Measurements from ENCODE around the gene RPAP3.

Gene RPAP3

DNA sequence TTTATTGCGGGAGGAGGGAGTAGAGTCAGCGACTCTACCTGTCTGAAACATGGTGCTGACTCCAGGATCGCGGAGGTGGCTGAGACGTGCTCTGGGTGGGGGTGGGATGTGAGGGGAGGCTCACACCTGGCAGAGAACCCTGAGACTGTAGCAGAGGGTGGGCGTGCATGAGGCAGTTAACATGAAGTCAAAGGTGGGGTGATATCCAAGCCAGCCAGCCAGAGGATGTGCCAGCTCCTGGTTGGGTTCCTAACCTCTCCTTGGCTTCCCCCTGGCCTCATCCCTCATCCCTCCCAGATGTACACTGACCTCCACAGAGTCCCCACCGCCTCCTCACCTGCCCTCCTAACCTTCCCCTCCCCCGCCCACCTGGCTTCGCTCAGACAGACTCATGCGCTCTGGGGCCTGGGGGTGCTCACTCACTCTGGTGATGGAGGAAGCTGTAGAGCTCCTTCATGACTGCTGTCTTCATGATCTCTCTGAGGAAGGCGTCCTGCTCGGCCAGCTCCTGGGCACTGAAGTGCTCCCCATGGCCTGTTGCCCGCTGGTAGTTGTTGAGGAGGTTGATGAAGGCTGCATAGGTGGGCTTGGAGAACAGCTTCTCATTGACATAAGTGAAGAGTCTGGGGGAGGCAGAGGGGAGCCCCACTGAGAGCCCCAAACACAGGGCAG, 10.2 kb upstream of the RPAP3 start:
- no peak for DNase-seq (ENCODE audit: extremely low read depth, insufficient read length)
- TF ChIP-seq, protein P1, sequence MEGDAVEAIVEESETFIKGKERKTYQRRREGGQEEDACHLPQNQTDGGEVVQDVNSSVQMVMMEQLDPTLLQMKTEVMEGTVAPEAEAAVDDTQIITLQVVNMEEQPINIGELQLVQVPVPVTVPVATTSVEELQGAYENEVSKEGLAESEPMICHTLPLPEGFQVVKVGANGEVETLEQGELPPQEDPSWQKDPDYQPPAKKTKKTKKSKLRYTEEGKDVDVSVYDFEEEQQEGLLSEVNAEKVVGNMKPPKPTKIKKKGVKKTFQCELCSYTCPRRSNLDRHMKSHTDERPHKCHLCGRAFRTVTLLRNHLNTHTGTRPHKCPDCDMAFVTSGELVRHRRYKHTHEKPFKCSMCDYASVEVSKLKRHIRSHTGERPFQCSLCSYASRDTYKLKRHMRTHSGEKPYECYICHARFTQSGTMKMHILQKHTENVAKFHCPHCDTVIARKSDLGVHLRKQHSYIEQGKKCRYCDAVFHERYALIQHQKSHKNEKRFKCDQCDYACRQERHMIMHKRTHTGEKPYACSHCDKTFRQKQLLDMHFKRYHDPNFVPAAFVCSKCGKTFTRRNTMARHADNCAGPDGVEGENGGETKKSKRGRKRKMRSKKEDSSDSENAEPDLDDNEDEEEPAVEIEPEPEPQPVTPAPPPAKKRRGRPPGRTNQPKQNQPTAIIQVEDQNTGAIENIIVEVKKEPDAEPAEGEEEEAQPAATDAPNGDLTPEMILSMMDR (IDR thresholded peaks at IDR 0.05; ENCODE audit: insufficient read depth, low read length, poor library complexity, severe bottlenecking), result no peak

DNA sequence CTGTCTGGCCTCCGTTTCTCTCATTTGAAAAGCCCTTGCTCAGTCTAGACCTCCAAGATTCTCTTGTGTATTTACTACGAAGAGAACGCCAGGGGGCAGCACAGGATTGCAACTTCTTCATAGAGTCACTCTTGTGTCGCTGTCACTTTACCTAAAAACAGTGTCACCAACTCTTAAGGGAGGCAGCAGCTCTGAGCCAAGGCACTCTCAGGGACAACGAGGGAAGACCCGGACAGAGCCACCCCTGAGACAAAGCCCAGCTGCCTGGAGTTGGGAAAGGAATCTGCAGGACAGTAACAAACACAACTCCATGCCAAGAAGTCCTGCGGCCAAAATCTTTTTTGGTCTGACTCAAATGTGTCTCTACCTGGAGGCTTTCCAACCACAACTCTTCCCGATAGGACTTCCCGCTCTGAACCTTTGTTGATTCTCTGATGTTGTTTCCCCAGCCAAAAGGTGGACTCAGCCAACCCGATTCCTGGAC, 9.6 kb upstream of the RPAP3 start:
- Histone ChIP-seq H3K4me3 (replicated peaks; ENCODE audit: low read depth, low read length) (no peak overlapping the region), H3K36me3 (ENCODE audit: control insufficient read depth, insufficient read depth, low read length) (no peaks in the 10 kb centered on the region), H3K27me3 (replicated peaks; ENCODE audit: control insufficient read depth, insufficient read depth, low read length) (no peaks in the 10 kb centered on the region)
- TF ChIP-seq, protein P1 (IDR thresholded peaks at IDR 0.05; ENCODE audit: insufficient read depth, low read length, poor library complexity, severe bottlenecking), result peak; percentile 65
- peak; percentile 34 for DNase-seq (ENCODE audit: extremely low read depth, insufficient read length)

More for the DNA sequence above, 10.2 kb upstream of the RPAP3 start:
- Histone ChIP-seq H3K36me3 (ENCODE audit: control insufficient read depth, insufficient read depth, low read length) (no peaks in the 10 kb centered on the region; the same call in 1 of the 2 replicates), H3K4me3 (replicated peaks; ENCODE audit: low read depth, low read length) (no peak overlapping the region), H3K27me3 (replicated peaks; ENCODE audit: control insufficient read depth, insufficient read depth, low read length) (no peaks in the 10 kb centered on the region)

DNA sequence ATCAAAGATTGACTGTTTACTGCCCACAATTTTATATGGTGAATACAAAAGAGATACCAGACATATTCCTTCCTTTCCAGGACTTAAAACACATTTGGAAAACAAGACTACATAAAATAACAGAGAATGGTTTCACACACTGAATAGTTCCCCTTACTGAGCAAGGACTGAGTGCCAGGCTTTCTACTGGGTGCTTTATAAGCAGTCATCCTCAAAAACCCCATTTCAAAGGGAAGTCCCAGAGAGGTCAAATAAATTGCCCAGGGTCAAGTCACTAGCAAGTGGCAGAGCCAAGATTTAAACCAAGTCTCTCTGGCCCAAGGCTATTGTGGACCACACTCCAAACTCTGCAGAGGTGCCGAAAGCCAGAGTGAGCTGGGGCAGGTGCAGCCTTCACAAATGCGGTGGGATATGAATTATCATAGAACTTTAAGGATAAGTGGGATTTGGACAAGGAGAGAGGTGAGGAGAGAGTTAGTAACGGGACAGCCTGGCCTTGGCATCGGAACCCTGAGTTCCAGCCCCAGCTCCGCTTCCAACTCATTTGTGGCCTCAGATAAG, 9.1 kb upstream of the RPAP3 start:
- Histone ChIP-seq H3K36me3 (ENCODE audit: control insufficient read depth, insufficient read depth, low read length) (no peaks in the 10 kb centered on the region), H3K27me3 (replicated peaks; ENCODE audit: control insufficient read depth, insufficient read depth, low read length) (no peaks in the 10 kb centered on the region), H3K4me3 (replicated peaks; ENCODE audit: low read depth, low read length) (no peak overlapping the region)
- peak; percentile 28 for DNase-seq (ENCODE audit: extremely low read depth, insufficient read length)
- TF ChIP-seq, protein P1 (IDR thresholded peaks at IDR 0.05; ENCODE audit: insufficient read depth, low read length, poor library complexity, severe bottlenecking), result no peak

DNA sequence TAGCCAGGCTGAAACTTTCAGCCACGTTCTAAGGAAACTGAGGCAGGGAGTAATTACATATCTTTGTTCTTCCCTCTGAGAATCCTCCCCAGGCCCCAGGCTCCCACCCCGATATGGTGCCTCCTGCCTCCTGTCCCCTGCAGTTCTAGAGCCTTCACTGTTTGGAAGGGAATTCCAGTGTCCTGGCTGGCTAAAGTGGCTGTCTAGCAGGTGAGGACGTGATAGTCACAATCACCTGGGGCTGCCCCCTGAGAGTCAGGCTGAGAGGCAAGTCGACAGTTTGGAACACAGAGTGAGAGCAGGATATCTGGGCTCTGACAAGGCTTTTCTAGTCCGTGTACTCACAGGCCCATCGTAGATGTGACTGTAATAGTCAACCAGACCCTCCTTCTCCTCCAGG, 6.3 kb upstream of the RPAP3 start:
- DNase-seq (ENCODE audit: extremely low read depth, insufficient read length), result no peak
- H3K4me3 ChIP-seq (replicated peaks; ENCODE audit: low read depth, low read length), result no peak overlapping the region
- H3K27me3 ChIP-seq (replicated peaks; ENCODE audit: control insufficient read depth, insufficient read depth, low read length), result no peaks in the 10 kb centered on the region
- H3K36me3 ChIP-seq (ENCODE audit: control insufficient read depth, insufficient read depth, low read length), result no peaks in the 10 kb centered on the region
- TF ChIP-seq, protein P1 (IDR thresholded peaks at IDR 0.05; ENCODE audit: insufficient read depth, low read length, poor library complexity, severe bottlenecking), result no peak

GRCh38 chr12:47711448-47711847, 5.6 kb upstream of the RPAP3 start:
- H3K4me3 ChIP-seq (replicated peaks; ENCODE audit: low read depth, low read length), result no peak overlapping the region
- no peaks in the 10 kb centered on the region for H3K27me3 ChIP-seq (replicated peaks; ENCODE audit: control insufficient read depth, insufficient read depth, low read length)
- TF ChIP-seq, protein P1 (IDR thresholded peaks at IDR 0.05; ENCODE audit: insufficient read depth, low read length, poor library complexity, severe bottlenecking), result no peak
- no peak for DNase-seq (ENCODE audit: extremely low read depth, insufficient read length)
- H3K36me3 ChIP-seq (ENCODE audit: control insufficient read depth, insufficient read depth, low read length), result no peaks in the 10 kb centered on the region

Measured in GM06990 (cell line).